SK-N-SH (cell line): Measurements from ENCODE around the gene MYORG. TPM values are rescaled to one million over a fixed set of nuclear protein-coding genes. Genes with fewer than 3 reads are reported as not detected.

ENCODE experiments used
- CTCF ChIA-PET: fragments of 300-600, 350-600 bp; formaldehyde crosslinking; extraction: SDS; loops from one replicate; lab custom pipeline; 2021; lab: Yijun Ruan, JAX
- POLR2A ChIA-PET: fragments of 350-600 bp; sonication (Branson Sonifier 250); formaldehyde crosslinking; extraction: SDS; loops from one replicate; lab custom pipeline; 2020; ENCODE audit warnings: antibody characterized with exemption, inconsistent platforms; lab: Yijun Ruan, JAX
- DNase-seq: peaks from one replicate; pipeline ENCODE4 v3.0.0; 2012
- H2AFZ ChIP-seq: fragments of 200-600 bp; sonication (generic); 2 replicates; pipeline ENCODE4 v1.8.1; 2016; ENCODE audit warnings: antibody characterized with exemption, mild to moderate bottlenecking, low read depth
- H3F3A ChIP-seq: fragments of 200-600 bp; sonication (generic); replicated peaks from 2 replicates; pipeline ENCODE3; 2016; ENCODE audit warnings: antibody characterized with exemption, mild to moderate bottlenecking; ENCODE audit not compliant: insufficient read depth
- H3K27ac ChIP-seq, 2 experiments: fragments of 200-500 bp in 1 of 2; fragments of 200-600 bp in 1 of 2; sonication (Bioruptor generic) in 1 of 2; sonication (generic), shearing (Covaris generic) in 1 of 2; 2 replicates each; pipeline versions ENCODE4 v1.5.1 to v1.6.1; 2014 to 2016; ENCODE audit warnings: low read depth in 2 of 2, inconsistent platforms in 1 of 2, low read length in 1 of 2, mild to moderate bottlenecking in 1 of 2, mixed read lengths in 1 of 2
- H3K27me3 ChIP-seq: fragments of 200-600 bp; sonication (generic), shearing (Covaris generic); 2 replicates; pipeline ENCODE4 v1.6.1; 2016; ENCODE audit warnings: mixed run types; ENCODE audit not compliant: insufficient read depth
- H3K36me3 ChIP-seq, 2 experiments: fragments of 200-500 bp in 1 of 2; fragments of 200-600 bp in 1 of 2; sonication (Bioruptor generic) in 1 of 2; sonication (generic) in 1 of 2; replicated peaks in 1 of 2; 2 replicates each; pipeline versions ENCODE3 to v1.5.1; 2014 to 2016; ENCODE audit warnings: low read length in 1 of 2, mild to moderate bottlenecking in 1 of 2; ENCODE audit not compliant: insufficient read depth in 2 of 2, control insufficient read depth in 1 of 2
- H3K4me1 ChIP-seq, 2 experiments: fragments of 200-500 bp in 1 of 2; fragments of 200-600 bp in 1 of 2; sonication (Bioruptor generic) in 1 of 2; sonication (generic), shearing (Covaris generic) in 1 of 2; 2 replicates each; pipeline versions ENCODE4 v1.5.1 to v1.6.1; 2014 to 2016; ENCODE audit warnings: low read depth in 1 of 2, low read length in 1 of 2, mixed run types in 1 of 2; ENCODE audit not compliant: insufficient read depth in 2 of 2, control insufficient read depth in 1 of 2
- H3K4me2 ChIP-seq: fragments of 200-600 bp; sonication (generic), shearing (Covaris generic); 2 replicates; pipeline ENCODE4 v1.6.1; 2017; ENCODE audit warnings: mixed run types
- H3K4me3 ChIP-seq, 2 experiments: fragments of 200-500 bp in 1 of 2; fragments of 200-600 bp in 1 of 2; sonication (Bioruptor generic) in 1 of 2; sonication (generic), shearing (Covaris generic) in 1 of 2; 2 replicates each; pipeline versions ENCODE4 v1.5.1 to v1.8.1; 2014 to 2016; ENCODE audit warnings: low read depth in 2 of 2, inconsistent platforms in 1 of 2, low read length in 1 of 2, mild to moderate bottlenecking in 1 of 2, mixed read lengths in 1 of 2, moderate library complexity in 1 of 2
- H3K79me2 ChIP-seq: fragments of 200-600 bp; sonication (generic); 2 replicates; pipeline ENCODE4 v1.8.1; 2017; ENCODE audit warnings: mild to moderate bottlenecking; ENCODE audit not compliant: insufficient read depth
- H3K9ac ChIP-seq: fragments of 200-600 bp; sonication (generic); 2 replicates; pipeline ENCODE4 v1.6.1; 2017; ENCODE audit warnings: mixed run types
- H3K9me2 ChIP-seq: fragments of 200-600 bp; sonication (generic); 2 replicates; pipeline ENCODE4 v1.6.1; 2017; ENCODE audit warnings: mixed run types
- H3K9me3 ChIP-seq: fragments of 200-600 bp; sonication (generic); 2 replicates; pipeline ENCODE4 v1.6.1; 2017; ENCODE audit warnings: mixed run types, mild to moderate bottlenecking, moderate library complexity
- H4K20me1 ChIP-seq: fragments of 200-600 bp; sonication (generic); 2 replicates; pipeline ENCODE4 v1.6.1; 2017; ENCODE audit warnings: mild to moderate bottlenecking, mixed run types; ENCODE audit not compliant: insufficient read depth
- CHD2 ChIP-seq: fragments of 150-350 bp; IDR thresholded peaks from 2 replicates; pipeline ENCODE4 v1.6.1; 2018; ENCODE audit warnings: low read length; ENCODE audit not compliant: partially characterized antibody
- CTCF ChIP-seq: fragments of 200-600 bp; sonication (generic); IDR thresholded peaks from 2 replicates; pipeline ENCODE4 v1.6.1; 2017; ENCODE audit warnings: antibody characterized with exemption, mild to moderate bottlenecking, moderate library complexity
- ELF1 ChIP-seq: IDR thresholded peaks from 2 replicates; pipeline ENCODE4 v1.4.0; 2012
- EP300 ChIP-seq, 2 experiments: IDR thresholded peaks; 2 replicates each; pipeline versions ENCODE4 v1.4.0 to v1.6.1; 2012; ENCODE audit warnings: borderline replicate concordance in 1 of 2, low read depth in 1 of 2, low read length in 1 of 2
- GABPA ChIP-seq: IDR thresholded peaks from 2 replicates; pipeline ENCODE4 v1.4.0; 2012; ENCODE audit warnings: low read depth, mild to moderate bottlenecking
- MXI1 ChIP-seq: IDR thresholded peaks from 2 replicates; pipeline ENCODE4 v1.6.1; 2012; ENCODE audit warnings: mild to moderate bottlenecking, low read depth, low read length, improper control_type of control experiment
- NFIC ChIP-seq: IDR thresholded peaks from 2 replicates; pipeline ENCODE4 v1.4.0; 2012; ENCODE audit warnings: borderline replicate concordance
- RAD21 ChIP-seq: IDR thresholded peaks from 2 replicates; pipeline ENCODE4 v1.6.1; 2012; ENCODE audit warnings: mild to moderate bottlenecking, low read length
- RCOR1 ChIP-seq: fragments of 150-350 bp; IDR thresholded peaks from 2 replicates; pipeline ENCODE4 v1.6.1; 2017; ENCODE audit warnings: antibody characterized with exemption, low read length
- SMC3 ChIP-seq: IDR thresholded peaks from 2 replicates; pipeline ENCODE4 v1.6.1; 2012; ENCODE audit warnings: low read depth, low read length, improper control_type of control experiment
- WGBS: methylation state at CpG from one replicate; pipeline ENCODE4 v1.1.6; 2017; ENCODE audit warnings: low lambda C conversion rate; 5-methylcytosine and 5-hydroxymethylcytosine counted together
- polyA plus RNA-seq, 3 experiments: library from polyadenylated mRNA; depleted of rRNA; stranded (reverse); fragments of >200 nt; gene quantifications; 2 replicates each; pipeline ENCODE4 v1.2.3, GENCODE V29; 2012
- TF ChIP-seq, protein P1 (sequence below): IDR thresholded peaks from 2 replicates; pipeline ENCODE4 v1.4.0; 2012; ENCODE audit warnings: low read depth, borderline replicate concordance
- TF ChIP-seq, protein P2 (sequence below): IDR thresholded peaks from 2 replicates; pipeline ENCODE4 v1.4.0; 2012; ENCODE audit warnings: low read depth, borderline replicate concordance
- TF ChIP-seq, protein P3 (sequence below): IDR thresholded peaks from 2 replicates; pipeline ENCODE4 v1.4.0; 2012; ENCODE audit warnings: low read depth
- TF ChIP-seq, protein P4 (sequence below): IDR thresholded peaks from 2 replicates; pipeline ENCODE4; 2012

The MYORG gene
- polyA plus RNA-seq, 1 of the 3 experiments (the other 2 are of a cell fraction), result 1.1 TPM

GRCh38 chr9:34332076-34332964, 44.4 kb downstream of the MYORG start:
- WGBS, result 61% methylated on average over 7 of the region's 7 CpGs
- Histone ChIP-seq H3K4me2 (no peak overlapping the region), H3K4me3 (no peak overlapping the region; a peak in 1 of 4 replicates), H3F3A (peaks cover 6% of the 10 kb centered on the region), H3K9ac (no peak overlapping the region), H3K27ac (no peak overlapping the region), H3K27me3 (no peaks in the 10 kb centered on the region), H4K20me1 (no peaks in the 10 kb centered on the region; the same call in 1 of the 2 replicates), H3K36me3 (peaks cover 3 to 4% of the 10 kb centered on the region in 2 experiments), H3K9me2 (no peaks in the 10 kb centered on the region), H3K9me3 (no peaks in the 10 kb centered on the region), H3K4me1 (peaks cover 0 to 6% of the 10 kb centered on the region in 2 experiments; a peak in 2 of 4 replicates), H2AFZ (no peak overlapping the region), H3K79me2 (peaks cover 55% of the 10 kb centered on the region)
- POLR2A ChIA-PET, result interaction anchor here (0.5 kb wide), 1 partner anchor 271 kb away, joined by 3 read pairs; no protein-coding TSS in a partner anchor
- DNase-seq, result peak; percentile 46
- TF ChIP-seq, protein P1, sequence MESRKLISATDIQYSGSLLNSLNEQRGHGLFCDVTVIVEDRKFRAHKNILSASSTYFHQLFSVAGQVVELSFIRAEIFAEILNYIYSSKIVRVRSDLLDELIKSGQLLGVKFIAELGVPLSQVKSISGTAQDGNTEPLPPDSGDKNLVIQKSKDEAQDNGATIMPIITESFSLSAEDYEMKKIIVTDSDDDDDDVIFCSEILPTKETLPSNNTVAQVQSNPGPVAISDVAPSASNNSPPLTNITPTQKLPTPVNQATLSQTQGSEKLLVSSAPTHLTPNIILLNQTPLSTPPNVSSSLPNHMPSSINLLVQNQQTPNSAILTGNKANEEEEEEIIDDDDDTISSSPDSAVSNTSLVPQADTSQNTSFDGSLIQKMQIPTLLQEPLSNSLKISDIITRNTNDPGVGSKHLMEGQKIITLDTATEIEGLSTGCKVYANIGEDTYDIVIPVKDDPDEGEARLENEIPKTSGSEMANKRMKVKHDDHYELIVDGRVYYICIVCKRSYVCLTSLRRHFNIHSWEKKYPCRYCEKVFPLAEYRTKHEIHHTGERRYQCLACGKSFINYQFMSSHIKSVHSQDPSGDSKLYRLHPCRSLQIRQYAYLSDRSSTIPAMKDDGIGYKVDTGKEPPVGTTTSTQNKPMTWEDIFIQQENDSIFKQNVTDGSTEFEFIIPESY, result no peak
- TF ChIP-seq NFIC (no peak), EP300 (IDR thresholded peaks at IDR 0.05; ENCODE audit: borderline replicate concordance in 1 of 2, low read depth in 1 of 2, low read length in 1 of 2) (no peak), RCOR1 (no peak), SMC3 (peak; percentile 78), MXI1 (no peak), GABPA (no peak), CTCF (peak; percentile 62), RAD21 (peak; percentile 88), ELF1 (no peak), CHD2 (no peak)
- TF ChIP-seq, protein P2, sequence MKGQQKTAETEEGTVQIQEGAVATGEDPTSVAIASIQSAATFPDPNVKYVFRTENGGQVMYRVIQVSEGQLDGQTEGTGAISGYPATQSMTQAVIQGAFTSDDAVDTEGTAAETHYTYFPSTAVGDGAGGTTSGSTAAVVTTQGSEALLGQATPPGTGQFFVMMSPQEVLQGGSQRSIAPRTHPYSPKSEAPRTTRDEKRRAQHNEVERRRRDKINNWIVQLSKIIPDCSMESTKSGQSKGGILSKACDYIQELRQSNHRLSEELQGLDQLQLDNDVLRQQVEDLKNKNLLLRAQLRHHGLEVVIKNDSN, result no peak
- TF ChIP-seq, protein P3, sequence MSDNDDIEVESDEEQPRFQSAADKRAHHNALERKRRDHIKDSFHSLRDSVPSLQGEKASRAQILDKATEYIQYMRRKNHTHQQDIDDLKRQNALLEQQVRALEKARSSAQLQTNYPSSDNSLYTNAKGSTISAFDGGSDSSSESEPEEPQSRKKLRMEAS, result no peak
- TF ChIP-seq, protein P4, sequence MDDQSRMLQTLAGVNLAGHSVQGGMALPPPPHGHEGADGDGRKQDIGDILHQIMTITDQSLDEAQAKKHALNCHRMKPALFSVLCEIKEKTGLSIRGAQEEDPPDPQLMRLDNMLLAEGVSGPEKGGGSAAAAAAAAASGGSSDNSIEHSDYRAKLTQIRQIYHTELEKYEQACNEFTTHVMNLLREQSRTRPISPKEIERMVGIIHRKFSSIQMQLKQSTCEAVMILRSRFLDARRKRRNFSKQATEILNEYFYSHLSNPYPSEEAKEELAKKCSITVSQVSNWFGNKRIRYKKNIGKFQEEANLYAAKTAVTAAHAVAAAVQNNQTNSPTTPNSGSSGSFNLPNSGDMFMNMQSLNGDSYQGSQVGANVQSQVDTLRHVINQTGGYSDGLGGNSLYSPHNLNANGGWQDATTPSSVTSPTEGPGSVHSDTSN, result 0 out of 2 replicates have a peak, but pooled peaks have one; percentile 10
- TF ChIP-seq, all 33 proteins: peak for 4
- CTCF ChIA-PET, result interaction anchor here (0.6 to 6.7 kb wide), 31 partner anchors 9 to 281 kb away, joined by 3 to 149 read pairs (median 5); partner anchors contain the start of gene MYORG
